HUES48 (cell line): Measurements from ENCODE around the gene NAV1.

Experiments used
- H3K27ac ChIP-seq: one replicate; pipeline ENCODE4 v1.7.0; 2013; ENCODE audit warnings: low read depth, low read length, inconsistent platforms
- H3K27me3 ChIP-seq: 2 replicates; pipeline ENCODE4 v1.6.1; 2013; ENCODE audit warnings: mild to moderate bottlenecking, low read length; ENCODE audit not compliant: control insufficient read depth, insufficient read depth
- H3K36me3 ChIP-seq: 2 replicates; pipeline ENCODE4 v1.6.1; 2013; ENCODE audit warnings: low read length; ENCODE audit not compliant: control insufficient read depth, insufficient read depth
- H3K4me1 ChIP-seq: 2 replicates; pipeline ENCODE4 v1.6.1; 2013; ENCODE audit warnings: mild to moderate bottlenecking, low read length; ENCODE audit not compliant: control insufficient read depth, insufficient read depth
- H3K4me3 ChIP-seq: 2 replicates; pipeline ENCODE4 v1.5.1; 2013; ENCODE audit warnings: mild to moderate bottlenecking, low read depth, low read length
- H3K9ac ChIP-seq: 2 replicates; pipeline ENCODE4 v1.6.1; 2013; ENCODE audit warnings: mild to moderate bottlenecking, low read depth, low read length, moderate library complexity
- H3K9me3 ChIP-seq: 2 replicates; pipeline ENCODE4 v1.6.1; 2013; ENCODE audit warnings: low read length; ENCODE audit not compliant: control insufficient read depth, insufficient read depth

Gene NAV1

GRCh38 chr1:201552941-201553351, 14.0 kb downstream of the NAV1 start:
- no peaks in the 10 kb centered on the region for H3K9me3 ChIP-seq
- H3K9ac ChIP-seq = no peak overlapping the region
- no peak overlapping the region for H3K27ac ChIP-seq

GRCh38 chr1:201553496-201554189, 14.7 kb downstream of the NAV1 start:
- Histone ChIP-seq H3K4me1 (no peaks in the 10 kb centered on the region), H3K9ac (no peak overlapping the region), H3K27ac (no peak overlapping the region), H3K27me3 (no peaks in the 10 kb centered on the region), H3K36me3 (no peaks in the 10 kb centered on the region), H3K4me3 (no peak overlapping the region), H3K9me3 (no peaks in the 10 kb centered on the region)

More at GRCh38 chr1:201552941-201553351, 14.0 kb downstream of the NAV1 start:
- H3K36me3 ChIP-seq = no peaks in the 10 kb centered on the region
- H3K27me3 ChIP-seq = no peaks in the 10 kb centered on the region
- no peak overlapping the region for H3K4me3 ChIP-seq
- no peaks in the 10 kb centered on the region for H3K4me1 ChIP-seq

- no peaks in the 10 kb centered on the region for H3K4me1 ChIP-seq
- H3K9ac ChIP-seq = no peak overlapping the region
- H3K36me3 ChIP-seq = no peaks in the 10 kb centered on the region
- no peaks in the 10 kb centered on the region for H3K27me3 ChIP-seq
- H3K4me3 ChIP-seq = no peak overlapping the region
- H3K9me3 ChIP-seq = no peaks in the 10 kb centered on the region
- no peak overlapping the region for H3K27ac ChIP-seq
Observed at GRCh38 chr1:201554190-201554600, 15.3 kb downstream of the NAV1 start.

GRCh38 chr1:201554789-201555592, 16.1 kb downstream of the NAV1 start:
- Histone ChIP-seq H3K9me3 (no peaks in the 10 kb centered on the region), H3K27ac (no peak overlapping the region), H3K27me3 (no peaks in the 10 kb centered on the region), H3K36me3 (no peaks in the 10 kb centered on the region), H3K4me1 (no peaks in the 10 kb centered on the region), H3K9ac (no peak overlapping the region), H3K4me3 (no peak overlapping the region)

- Histone ChIP-seq H3K27me3 (no peaks in the 10 kb centered on the region), H3K4me1 (no peaks in the 10 kb centered on the region), H3K36me3 (no peaks in the 10 kb centered on the region), H3K9ac (no peak overlapping the region), H3K9me3 (no peaks in the 10 kb centered on the region), H3K27ac (no peak overlapping the region), H3K4me3 (no peak overlapping the region)
Observed at GRCh38 chr1:201555593-201555945, 16.6 kb downstream of the NAV1 start.

- Histone ChIP-seq H3K4me3 (no peak overlapping the region), H3K27ac (no peak overlapping the region), H3K4me1 (no peaks in the 10 kb centered on the region), H3K9me3 (no peaks in the 10 kb centered on the region), H3K36me3 (no peaks in the 10 kb centered on the region), H3K27me3 (no peaks in the 10 kb centered on the region), H3K9ac (no peak overlapping the region)
Observed at GRCh38 chr1:201556841-201557571, 18.1 kb downstream of the NAV1 start.

- Histone ChIP-seq H3K4me1 (no peaks in the 10 kb centered on the region), H3K9ac (no peak overlapping the region), H3K4me3 (no peak overlapping the region), H3K9me3 (no peaks in the 10 kb centered on the region), H3K27me3 (no peaks in the 10 kb centered on the region), H3K36me3 (no peaks in the 10 kb centered on the region), H3K27ac (no peak overlapping the region)
Observed at GRCh38 chr1:201557572-201557958, 18.6 kb downstream of the NAV1 start.

- no peak overlapping the region for H3K9ac ChIP-seq
- no peaks in the 10 kb centered on the region for H3K36me3 ChIP-seq
- no peaks in the 10 kb centered on the region for H3K9me3 ChIP-seq
- H3K27me3 ChIP-seq = no peaks in the 10 kb centered on the region
- H3K27ac ChIP-seq = no peak overlapping the region
- H3K4me1 ChIP-seq = no peaks in the 10 kb centered on the region
- H3K4me3 ChIP-seq = no peak overlapping the region
Observed at GRCh38 chr1:201559679-201560162, 20.8 kb downstream of the NAV1 start.

- H3K4me1 ChIP-seq = no peaks in the 10 kb centered on the region
- H3K9ac ChIP-seq = no peak overlapping the region
- H3K27me3 ChIP-seq = no peaks in the 10 kb centered on the region
- no peaks in the 10 kb centered on the region for H3K9me3 ChIP-seq
- no peak overlapping the region for H3K27ac ChIP-seq
- no peak overlapping the region for H3K4me3 ChIP-seq
- no peaks in the 10 kb centered on the region for H3K36me3 ChIP-seq
Observed at GRCh38 chr1:201560328-201561194, 21.6 kb downstream of the NAV1 start.

- Histone ChIP-seq H3K36me3 (no peaks in the 10 kb centered on the region), H3K4me3 (no peak overlapping the region), H3K27me3 (no peaks in the 10 kb centered on the region), H3K9me3 (no peaks in the 10 kb centered on the region), H3K27ac (no peak overlapping the region), H3K4me1 (no peaks in the 10 kb centered on the region), H3K9ac (no peak overlapping the region)
Observed at GRCh38 chr1:201561195-201561564, 22.3 kb downstream of the NAV1 start.
